ENCODE results near the gene C17orf75.
"Not testable (repeated sequence)": the region's sequence is repeated elsewhere in the genome, so short reads cannot be mapped to it uniquely, and the experiment has no call there.

Gene C17orf75

GRCh38 chr17:32349503-32349853 is 7.5 kb upstream of the C17orf75 start:
- no peak for DNase-seq
- in situ Hi-C loops (cut with MboI; ENCODE audit: low pct_unique_long_range_greater_than_20kb, low sequenced_read_pairs), result no loop called here

DNA sequence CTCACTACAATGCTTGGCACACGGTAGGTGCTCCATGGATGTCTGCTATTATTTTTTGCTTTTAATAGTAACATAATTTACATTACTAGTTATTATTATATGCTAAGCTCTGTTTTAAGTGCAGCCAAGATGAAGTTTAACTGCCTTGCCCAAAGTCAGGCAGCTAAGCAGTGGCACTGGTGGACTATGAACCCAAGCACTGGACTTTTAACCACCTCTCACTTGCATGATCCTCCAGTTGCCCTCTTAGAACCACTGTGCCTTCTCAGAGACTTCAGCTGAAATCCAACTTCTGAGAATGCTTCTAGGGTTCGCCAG is 6.5 kb upstream of the C17orf75 start:
- in situ Hi-C loops (cut with MboI; ENCODE audit: low pct_unique_long_range_greater_than_20kb, low sequenced_read_pairs), result no loop called here
- no peak for DNase-seq

- no peak for DNase-seq
- in situ Hi-C loops (cut with MboI; ENCODE audit: low pct_unique_long_range_greater_than_20kb, low sequenced_read_pairs), result no loop called here
These were observed 4.1 kb upstream of the C17orf75 start for GRCh38 chr17:32345951-32346600.

DNA sequence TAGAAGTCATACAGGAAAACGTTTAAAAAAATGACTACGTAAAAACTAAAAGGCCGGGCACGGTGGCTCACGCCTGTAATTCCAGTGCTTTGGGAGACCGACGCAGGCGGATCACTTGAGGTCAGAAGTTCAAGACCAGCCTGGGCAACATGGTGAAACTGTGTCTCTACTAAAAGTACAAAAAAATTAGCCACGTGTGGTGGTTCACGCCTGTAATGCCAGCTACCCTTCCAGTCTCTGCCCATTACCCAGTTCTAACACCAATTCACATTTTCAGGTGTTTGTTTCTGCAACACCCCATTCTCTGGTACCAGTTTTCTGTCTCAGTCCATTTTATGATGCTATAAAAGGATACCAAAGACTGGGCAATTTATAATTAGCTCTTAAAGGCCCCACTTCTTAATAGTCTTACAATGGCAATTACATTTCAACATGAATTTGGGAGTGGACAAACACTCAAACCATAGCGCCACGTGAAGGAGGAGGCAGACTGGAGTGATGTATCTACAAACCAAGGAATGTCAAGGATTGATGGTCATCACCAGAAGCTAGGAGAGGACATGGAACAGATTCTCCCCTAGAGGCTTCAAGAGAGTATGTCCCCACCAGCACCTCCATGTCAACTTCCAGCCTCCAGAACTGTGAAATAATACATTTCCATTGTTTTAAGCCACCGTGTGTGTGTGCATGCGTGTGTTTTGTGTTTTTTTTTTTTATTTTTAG is 791 bp upstream of the C17orf75 start:
- DNase-seq, result no peak
- in situ Hi-C loops (cut with MboI; ENCODE audit: low pct_unique_long_range_greater_than_20kb, low sequenced_read_pairs), result no loop called here

- DNase-seq, result peak; percentile 56
- in situ Hi-C loops (cut with MboI; ENCODE audit: low pct_unique_long_range_greater_than_20kb, low sequenced_read_pairs), result no loop called here
These were observed 674 bp downstream of the C17orf75 start for GRCh38 chr17:32341141-32341856.

GRCh38 chr17:32335687-32336086 is 6.3 kb downstream of the C17orf75 start:
- DNase-seq, result no peak
- in situ Hi-C loops (cut with MboI; ENCODE audit: low pct_unique_long_range_greater_than_20kb, low sequenced_read_pairs), result no loop called here

- no peak for DNase-seq
- in situ Hi-C loops (cut with MboI; ENCODE audit: low pct_unique_long_range_greater_than_20kb, low sequenced_read_pairs), result no loop called here
These were observed 6.9 kb downstream of the C17orf75 start for GRCh38 chr17:32335046-32335445.

DNA sequence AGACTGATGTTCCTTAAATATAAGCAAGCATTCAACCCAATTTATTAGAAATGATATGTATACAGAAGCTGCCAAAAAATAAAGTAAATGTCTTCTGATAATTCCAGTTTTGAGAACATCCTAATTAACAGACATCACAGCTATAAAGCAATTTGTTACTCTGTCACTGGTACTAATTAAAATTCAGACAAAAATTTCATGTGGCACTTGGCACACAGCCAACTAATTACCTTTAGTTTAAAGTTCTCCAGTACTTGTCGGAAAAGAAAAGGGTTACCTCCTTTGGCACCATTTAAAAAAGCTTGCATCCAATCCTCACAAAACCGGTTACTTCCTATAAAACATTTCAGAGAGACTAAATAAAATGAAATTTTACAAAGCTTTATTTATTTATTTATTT is 8.8 kb downstream of the C17orf75 start:
- in situ Hi-C loops (cut with MboI; ENCODE audit: low pct_unique_long_range_greater_than_20kb, low sequenced_read_pairs), result no loop called here
- no peak for DNase-seq

DNA sequence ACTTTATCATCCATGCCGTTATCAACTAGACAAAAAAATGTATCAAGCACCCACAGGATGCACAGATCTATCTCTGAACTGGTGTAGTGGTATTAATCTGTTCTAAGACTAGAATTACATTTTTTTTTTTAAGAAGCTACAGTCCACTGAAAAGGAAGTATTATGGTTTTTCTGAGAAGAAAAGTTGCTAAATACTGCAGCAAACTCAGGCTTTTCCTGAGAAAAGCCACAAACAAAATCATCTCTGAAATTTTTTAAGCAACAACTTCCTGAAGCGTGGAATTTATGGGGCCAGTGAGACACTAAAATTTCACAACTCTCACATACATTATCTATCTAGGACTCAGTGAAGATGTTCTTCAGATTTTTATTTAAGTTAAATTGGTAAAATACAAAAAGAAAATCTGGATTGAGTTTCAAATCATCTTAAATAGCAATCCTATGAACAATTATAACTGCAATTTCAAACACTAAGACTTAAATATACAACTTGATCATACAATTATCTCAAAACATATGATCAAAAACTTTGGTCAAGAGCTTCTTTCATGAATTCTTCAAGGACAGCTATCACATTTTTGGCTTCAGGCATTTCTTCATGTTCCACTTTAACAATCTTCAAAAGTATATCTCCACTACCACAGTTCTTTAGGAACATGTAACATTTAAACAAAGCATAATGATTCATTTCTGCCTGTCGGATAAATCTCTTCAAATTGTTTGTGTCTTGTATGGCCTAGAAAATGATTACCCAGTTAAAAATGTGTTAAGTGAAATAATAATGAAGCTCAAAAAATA is 10.5 kb downstream of the C17orf75 start:
- peak; percentile 92 for DNase-seq
- in situ Hi-C loops (cut with MboI; ENCODE audit: low pct_unique_long_range_greater_than_20kb, low sequenced_read_pairs), result no loop called here

- in situ Hi-C loops (cut with MboI; ENCODE audit: low pct_unique_long_range_greater_than_20kb, low sequenced_read_pairs), result no loop called here
- no peak for DNase-seq
These were observed 11.8 kb downstream of the C17orf75 start for GRCh38 chr17:32330147-32330546.

GRCh38 chr17:32327911-32328310 is 14.1 kb downstream of the C17orf75 start:
- no peak for DNase-seq
- in situ Hi-C loops (cut with MboI; ENCODE audit: low pct_unique_long_range_greater_than_20kb, low sequenced_read_pairs), result no loop called here

DNA sequence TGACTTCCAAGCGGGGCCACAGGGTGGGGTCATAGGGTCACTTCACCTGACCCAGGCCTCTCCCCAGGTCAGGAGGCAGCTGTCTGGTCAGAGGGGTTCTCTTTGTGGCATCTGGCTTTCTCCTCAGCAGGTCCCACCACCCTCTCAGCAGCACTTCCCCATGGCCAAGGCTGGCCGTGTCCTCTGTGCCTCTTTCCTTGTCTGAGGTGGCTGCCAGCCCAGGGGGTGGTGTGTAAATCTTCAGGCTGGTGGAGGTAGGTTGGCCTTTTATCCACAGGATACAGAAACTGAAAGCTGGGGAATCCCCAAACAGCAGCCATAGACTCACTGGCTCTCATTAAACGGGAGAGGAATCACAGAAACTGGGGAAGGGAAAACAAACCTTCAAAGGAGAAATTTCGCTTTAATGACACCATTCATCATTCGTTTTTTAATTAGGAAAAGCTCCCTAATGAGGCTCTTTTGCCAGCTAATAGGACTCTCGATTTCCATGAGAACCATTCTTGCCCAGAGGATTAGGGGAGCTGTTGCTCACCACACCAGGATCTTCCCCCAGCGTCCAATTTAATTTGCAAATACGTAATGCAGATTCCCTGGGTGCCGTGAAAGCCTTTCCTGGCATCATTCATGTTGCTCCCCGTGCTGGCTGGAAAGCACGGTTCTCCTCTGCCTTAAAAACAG is 18.0 kb downstream of the C17orf75 start:
- no peak for DNase-seq
- in situ Hi-C loops (cut with MboI; ENCODE audit: low pct_unique_long_range_greater_than_20kb, low sequenced_read_pairs), result no loop called here

DNA sequence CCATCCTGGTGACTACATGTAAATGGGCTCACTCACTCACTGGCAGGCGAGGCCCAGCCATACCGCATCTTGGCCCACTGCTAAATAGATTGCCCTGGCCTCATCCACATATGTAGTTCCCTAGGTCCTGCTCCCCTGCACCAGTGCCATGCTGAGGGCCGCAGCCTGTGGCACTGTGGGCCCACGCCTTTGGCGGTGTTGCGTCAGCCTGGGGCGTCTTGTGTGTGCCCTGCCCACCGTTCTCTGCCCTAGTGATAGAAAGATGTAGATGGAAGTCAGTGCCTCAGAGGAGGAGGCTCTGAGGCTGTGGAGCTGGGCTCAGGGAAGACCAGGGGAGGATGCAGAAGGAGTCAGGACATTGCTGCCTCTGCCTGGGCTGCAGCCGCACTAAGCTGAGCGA is 18.9 kb downstream of the C17orf75 start:
- in situ Hi-C loops (cut with MboI; ENCODE audit: low pct_unique_long_range_greater_than_20kb, low sequenced_read_pairs), result no loop called here
- no peak for DNase-seq

DNA sequence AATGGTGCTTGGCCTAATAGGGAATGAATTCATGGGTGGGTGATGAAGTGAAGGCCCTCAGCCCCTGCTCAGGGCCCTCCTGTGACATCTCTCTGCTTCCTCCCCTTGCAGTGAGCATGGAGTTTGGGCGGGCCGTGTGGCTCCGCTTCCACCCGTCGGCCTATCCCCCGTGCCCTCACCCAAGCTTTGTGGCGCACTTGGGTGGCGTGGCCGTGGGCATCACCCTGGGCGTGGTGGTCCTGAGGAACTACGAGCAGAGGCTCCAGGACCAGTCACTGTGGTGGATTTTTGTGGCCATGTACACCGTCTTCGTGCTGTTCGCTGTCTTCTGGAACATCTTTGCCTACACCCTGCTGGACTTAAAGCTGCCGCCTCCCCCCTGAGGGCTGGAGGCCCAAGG is 21.1 kb downstream of the C17orf75 start:
- in situ Hi-C loops (cut with MboI; ENCODE audit: low pct_unique_long_range_greater_than_20kb, low sequenced_read_pairs), result no loop called here
- DNase-seq, result no peak

- DNase-seq; in situ Hi-C loops (cut with MboI; ENCODE audit: low pct_unique_long_range_greater_than_20kb, low sequenced_read_pairs): not testable (repeated sequence)
These were observed 21.9 kb downstream of the C17orf75 start for GRCh38 chr17:32320080-32320479.

DNA sequence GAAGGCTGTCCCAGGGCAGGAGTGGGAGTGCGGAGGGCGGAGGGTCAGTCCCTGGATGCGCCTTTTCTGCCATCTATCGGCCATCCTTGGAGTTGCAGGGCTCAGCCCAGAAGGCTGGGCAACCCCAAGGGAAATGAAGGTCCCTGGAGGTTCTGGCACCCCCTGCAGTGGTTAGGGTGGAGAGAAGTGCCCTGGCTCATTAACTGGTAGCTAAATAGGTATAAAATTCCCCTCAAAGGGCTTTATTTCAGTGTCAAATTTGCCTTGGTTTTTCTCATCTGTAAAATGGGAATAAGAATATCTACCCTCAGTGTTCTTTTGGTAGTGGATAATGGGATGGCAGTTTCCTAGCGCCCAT is 22.4 kb downstream of the C17orf75 start:
- in situ Hi-C loops (cut with MboI; ENCODE audit: low pct_unique_long_range_greater_than_20kb, low sequenced_read_pairs), result no loop called here
- peak; percentile 85 for DNase-seq

DNA sequence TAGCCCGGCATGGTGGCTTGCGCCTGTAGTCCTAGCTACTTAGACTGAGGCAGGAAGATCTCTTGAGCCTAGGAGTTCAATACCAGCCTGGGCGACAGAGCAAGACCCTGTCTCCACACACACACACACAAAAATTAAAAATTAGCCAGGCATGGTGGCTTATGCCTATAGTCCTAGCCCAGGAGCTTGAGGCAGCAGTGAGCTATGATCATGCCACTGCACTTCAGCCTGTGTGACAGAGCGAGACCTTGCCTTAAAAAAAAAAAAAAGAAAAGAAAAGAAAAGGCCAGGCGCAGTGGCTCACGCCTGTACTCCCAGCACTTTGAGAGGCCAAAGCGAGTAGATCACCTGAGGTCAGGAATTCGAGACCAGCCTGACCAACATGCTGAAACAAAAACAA is 23.9 kb downstream of the C17orf75 start:
- DNase-seq, result no peak
- in situ Hi-C loops (cut with MboI; ENCODE audit: low pct_unique_long_range_greater_than_20kb, low sequenced_read_pairs), result no loop called here

GRCh38 chr17:32317353-32317752 is 24.6 kb downstream of the C17orf75 start:
- DNase-seq, result no peak
- in situ Hi-C loops (cut with MboI; ENCODE audit: low pct_unique_long_range_greater_than_20kb, low sequenced_read_pairs), result no loop called here

DNA sequence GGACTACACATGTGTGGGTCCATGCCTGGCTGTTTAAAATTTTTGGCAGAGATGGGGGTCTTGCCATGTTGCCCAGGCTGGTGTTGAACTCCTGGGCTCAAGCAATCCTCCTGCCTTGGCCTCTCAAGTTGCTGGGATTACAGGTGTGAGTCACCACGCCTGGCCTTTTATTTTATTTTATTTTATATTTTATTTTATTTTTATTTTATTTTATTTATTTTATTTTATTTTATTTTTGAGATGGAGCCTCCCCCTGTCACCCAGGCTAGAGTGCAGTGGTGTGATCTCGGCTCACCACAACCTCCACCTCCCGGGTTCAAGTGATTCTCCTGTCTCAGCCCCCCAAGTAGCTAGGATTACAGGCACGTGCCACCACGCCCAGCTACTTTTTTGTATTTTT is 25.3 kb downstream of the C17orf75 start:
- DNase-seq; in situ Hi-C loops (cut with MboI; ENCODE audit: low pct_unique_long_range_greater_than_20kb, low sequenced_read_pairs): not testable (repeated sequence)

Data from KBM-7 (cell line).